HepG2 (cell line): ENCODE data around the gene ITGB1. TPM values are rescaled to one million over a fixed set of nuclear protein-coding genes. Genes with fewer than 3 reads are reported as not detected.

Experiments used
- CENPT ChIP-seq: sonication (generic); formaldehyde crosslinking; IDR thresholded peaks from 2 replicates; pipeline ENCODE4 v1.8.0; 2022; ENCODE audit warnings: low read depth, mild to moderate bottlenecking, moderate library complexity, missing genetic modification reagents
- DR1 ChIP-seq: sonication (generic); formaldehyde crosslinking; IDR thresholded peaks from 2 replicates; pipeline ENCODE4 v1.8.0; 2021; ENCODE audit warnings: mild to moderate bottlenecking, missing genetic modification reagents, inconsistent platforms
- GATA4 ChIP-seq: sonication (generic); IDR thresholded peaks from 2 replicates; pipeline ENCODE4 v1.6.1; 2016; ENCODE audit warnings: antibody characterized with exemption, low read depth, borderline replicate concordance
- JUNB ChIP-seq: sonication (generic); formaldehyde crosslinking; IDR thresholded peaks from 2 replicates; pipeline ENCODE4 v1.8.0; 2022; ENCODE audit warnings: missing genetic modification reagents, mild to moderate bottlenecking, borderline replicate concordance
- MAZ ChIP-seq, 2 experiments: sonication (generic) in 1 of 2; formaldehyde crosslinking in 1 of 2; IDR thresholded peaks; 2 replicates each; pipeline versions ENCODE4 v1.5.0 to v1.6.1; 2012 to 2020; ENCODE audit warnings: low read depth in 2 of 2, mild to moderate bottlenecking in 2 of 2, borderline replicate concordance in 1 of 2, improper control_type of control experiment in 1 of 2, low read length in 1 of 2, missing genetic modification reagents in 1 of 2, moderate library complexity in 1 of 2
- NR2F2 ChIP-seq: IDR thresholded peaks from 2 replicates; pipeline ENCODE4 v1.6.1; 2012; ENCODE audit warnings: low read depth, inconsistent platforms, borderline replicate concordance
- PAWR ChIP-seq: sonication (generic); formaldehyde crosslinking; IDR thresholded peaks from 2 replicates; pipeline ENCODE4 v1.4.0; 2020; ENCODE audit warnings: missing genetic modification reagents, mild to moderate bottlenecking, borderline replicate concordance
- PHF21A ChIP-seq: sonication (generic); formaldehyde crosslinking; IDR thresholded peaks from 2 replicates; pipeline ENCODE4 v1.5.0; 2020; ENCODE audit warnings: mild to moderate bottlenecking, missing genetic modification reagents
- RFX1 ChIP-seq: fragments of 450-650 bp; IDR thresholded peaks from 2 replicates; pipeline ENCODE4 v1.6.1; 2017
- TARDBP ChIP-seq: sonication (generic); formaldehyde crosslinking; IDR thresholded peaks from 2 replicates; pipeline ENCODE4 v1.8.0; 2022; ENCODE audit warnings: mild to moderate bottlenecking, missing genetic modification reagents
- ZBTB21 ChIP-seq: sonication (generic); formaldehyde crosslinking; IDR thresholded peaks from 2 replicates; pipeline ENCODE4 v1.4.0; 2020; ENCODE audit warnings: missing genetic modification reagents
- ZEB1 ChIP-seq: IDR thresholded peaks from 2 replicates; pipeline ENCODE4 v1.6.1; 2012; ENCODE audit warnings: mild to moderate bottlenecking, low read depth, inconsistent platforms; ENCODE audit not compliant: insufficient replicate concordance
- ZFP36L2 ChIP-seq: sonication (generic); formaldehyde crosslinking; IDR thresholded peaks from 2 replicates; pipeline ENCODE4 v1.4.0; 2020; ENCODE audit warnings: missing genetic modification reagents
- ZNF205 ChIP-seq: IDR thresholded peaks from 2 replicates; pipeline ENCODE4 v1.6.1; 2018; ENCODE audit warnings: missing biosample characterization, missing genetic modification reagents
- ZNF296 ChIP-seq: sonication (generic); formaldehyde crosslinking; conservative IDR thresholded peaks from 2 replicates; pipeline ENCODE4 v1.5.0; 2020; ENCODE audit warnings: mild to moderate bottlenecking, missing genetic modification reagents
- ZNF7 ChIP-seq: IDR thresholded peaks from 2 replicates; pipeline ENCODE4 v1.6.1; 2016; ENCODE audit warnings: missing biosample characterization, missing genetic modification reagents
- ZNF775 ChIP-seq: sonication (generic); formaldehyde crosslinking; IDR thresholded peaks from 2 replicates; pipeline ENCODE4 v1.4.0; 2020; ENCODE audit warnings: missing genetic modification reagents, mild to moderate bottlenecking, moderate library complexity, borderline replicate concordance
- polyA plus RNA-seq, 8 experiments: library from polyadenylated mRNA; depleted of rRNA in 3 of 8; stranded (reverse) in 7 of 8; unstranded in 1 of 8; fragments of >200 nt; fragmentation: Illumina TruSeq in 4 of 8; extraction: Trizol in 4 of 8; gene quantifications; 2 replicates each; pipeline versions ENCODE4 v1.2.1 to v1.2.3, GENCODE V29; 2011 to 2016; ENCODE audit warnings: low read depth in 4 of 8, missing spikeins in 1 of 8, mixed read lengths in 1 of 8; ENCODE audit not compliant: insufficient read depth in 1 of 8
- total RNA-seq, 5 experiments: library from RNA; depleted of rRNA; stranded (reverse); fragments of >200 nt; fragmentation: Illumina TruSeq; extraction: Trizol; gene quantifications; 2 replicates each; pipeline ENCODE4 v1.2.3, GENCODE V29; 2016; ENCODE audit warnings: low read depth in 1 of 5
- TF ChIP-seq, protein P1 (sequence below): sonication (generic); formaldehyde crosslinking; IDR thresholded peaks from 2 replicates; pipeline ENCODE4 v1.5.0; 2020; ENCODE audit warnings: missing genetic modification reagents
- TF ChIP-seq, protein P2 (sequence below): sonication (generic); formaldehyde crosslinking; IDR thresholded peaks from 2 replicates; pipeline ENCODE4 v1.4.0; 2020; ENCODE audit warnings: missing genetic modification reagents, borderline replicate concordance
- TF ChIP-seq, protein P3 (sequence below): sonication (generic); formaldehyde crosslinking; IDR thresholded peaks from 2 replicates; pipeline ENCODE4 v1.5.1; 2020; ENCODE audit warnings: missing genetic modification reagents, mild to moderate bottlenecking, borderline replicate concordance
- TF ChIP-seq, protein P4 (sequence below): sonication (generic); formaldehyde crosslinking; IDR thresholded peaks from 2 replicates; pipeline ENCODE4 v1.8.1; 2023; ENCODE audit warnings: mild to moderate bottlenecking, moderate library complexity, missing genetic modification reagents

The ITGB1 gene
- total and polyA plus RNA-seq, 2 of the 13 experiments (the other 11 are each of a cell fraction or from before 2014, with no cell fraction given): 190 to 204 TPM

DNA sequence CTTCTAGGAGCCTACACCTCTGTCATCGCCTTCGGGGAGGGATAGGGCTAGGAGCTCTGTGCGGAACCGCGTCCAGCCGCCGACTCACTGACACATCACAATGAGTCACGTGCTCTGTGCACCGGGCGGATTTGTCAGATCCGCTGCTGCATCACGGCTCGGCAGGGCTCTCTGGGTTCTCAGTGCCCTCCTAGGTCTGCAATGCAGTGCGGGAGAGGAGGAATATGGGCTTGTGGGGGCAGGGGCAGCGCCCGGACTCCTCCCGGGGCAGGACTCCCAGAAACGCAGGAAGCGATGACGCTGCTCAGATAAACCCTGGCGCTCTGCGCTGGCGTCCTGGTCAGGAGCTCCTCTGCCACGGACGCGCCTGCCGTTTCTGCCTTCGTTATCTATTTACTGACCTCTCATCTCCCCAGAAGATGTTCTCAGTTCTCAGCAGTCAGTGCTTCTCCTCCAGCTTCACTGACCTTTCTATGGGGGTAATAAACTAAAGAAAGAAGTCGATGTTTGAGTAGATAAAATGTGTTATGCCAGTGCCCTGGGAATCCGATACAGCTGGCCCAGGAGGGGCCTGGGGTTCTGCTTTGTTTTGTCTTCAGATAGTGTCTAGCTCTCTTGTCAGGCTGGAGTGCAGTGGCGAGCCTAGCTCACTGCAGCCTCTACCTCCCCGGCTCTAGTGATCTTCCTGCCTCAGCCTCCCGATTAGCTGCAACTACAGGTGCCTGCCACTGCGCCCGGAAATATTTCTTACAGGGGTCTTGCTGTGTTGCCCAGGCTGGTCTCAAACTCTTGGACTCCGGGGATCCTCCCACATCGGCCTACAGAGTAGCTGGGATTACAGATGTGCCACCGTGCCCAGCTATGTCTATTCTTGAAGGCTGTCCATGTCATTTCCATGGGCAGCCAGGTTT lies 22.8 kb upstream of the ITGB1 start (continued):
- TF ChIP-seq, protein P1, sequence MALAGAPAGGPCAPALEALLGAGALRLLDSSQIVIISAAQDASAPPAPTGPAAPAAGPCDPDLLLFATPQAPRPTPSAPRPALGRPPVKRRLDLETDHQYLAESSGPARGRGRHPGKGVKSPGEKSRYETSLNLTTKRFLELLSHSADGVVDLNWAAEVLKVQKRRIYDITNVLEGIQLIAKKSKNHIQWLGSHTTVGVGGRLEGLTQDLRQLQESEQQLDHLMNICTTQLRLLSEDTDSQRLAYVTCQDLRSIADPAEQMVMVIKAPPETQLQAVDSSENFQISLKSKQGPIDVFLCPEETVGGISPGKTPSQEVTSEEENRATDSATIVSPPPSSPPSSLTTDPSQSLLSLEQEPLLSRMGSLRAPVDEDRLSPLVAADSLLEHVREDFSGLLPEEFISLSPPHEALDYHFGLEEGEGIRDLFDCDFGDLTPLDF (CRISPR knock-in tag): 0 out of 2 replicates have a peak, but pooled peaks have one; percentile 57
- TF ChIP-seq RFX1: no peak
- TF ChIP-seq, protein P2, sequence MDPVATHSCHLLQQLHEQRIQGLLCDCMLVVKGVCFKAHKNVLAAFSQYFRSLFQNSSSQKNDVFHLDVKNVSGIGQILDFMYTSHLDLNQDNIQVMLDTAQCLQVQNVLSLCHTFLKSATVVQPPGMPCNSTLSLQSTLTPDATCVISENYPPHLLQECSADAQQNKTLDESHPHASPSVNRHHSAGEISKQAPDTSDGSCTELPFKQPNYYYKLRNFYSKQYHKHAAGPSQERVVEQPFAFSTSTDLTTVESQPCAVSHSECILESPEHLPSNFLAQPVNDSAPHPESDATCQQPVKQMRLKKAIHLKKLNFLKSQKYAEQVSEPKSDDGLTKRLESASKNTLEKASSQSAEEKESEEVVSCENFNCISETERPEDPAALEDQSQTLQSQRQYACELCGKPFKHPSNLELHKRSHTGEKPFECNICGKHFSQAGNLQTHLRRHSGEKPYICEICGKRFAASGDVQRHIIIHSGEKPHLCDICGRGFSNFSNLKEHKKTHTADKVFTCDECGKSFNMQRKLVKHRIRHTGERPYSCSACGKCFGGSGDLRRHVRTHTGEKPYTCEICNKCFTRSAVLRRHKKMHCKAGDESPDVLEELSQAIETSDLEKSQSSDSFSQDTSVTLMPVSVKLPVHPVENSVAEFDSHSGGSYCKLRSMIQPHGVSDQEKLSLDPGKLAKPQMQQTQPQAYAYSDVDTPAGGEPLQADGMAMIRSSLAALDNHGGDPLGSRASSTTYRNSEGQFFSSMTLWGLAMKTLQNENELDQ (CRISPR knock-in tag): 0 out of 2 replicates have a peak, but pooled peaks have one; percentile 15
- TF ChIP-seq TARDBP (CRISPR knock-in tag): peak; percentile 74; the same call in 1 of the 2 replicates
- TF ChIP-seq MAZ (IDR thresholded peaks at IDR 0.05; ENCODE audit: borderline replicate concordance, low read depth, low read length): peak; percentile 57; the same call in 1 of the 2 replicates
- TF ChIP-seq MAZ (CRISPR knock-in tag; IDR thresholded peaks at IDR 0.05; ENCODE audit: low read depth): peak; percentile 78; the same call in 1 of the 2 replicates
- TF ChIP-seq ZNF7: no peak
- TF ChIP-seq ZFP36L2: no peak
- TF ChIP-seq ZNF296 (CRISPR knock-in tag): no peak
- TF ChIP-seq NR2F2: no peak
- TF ChIP-seq PAWR (CRISPR knock-in tag): no peak
- TF ChIP-seq, protein P3, sequence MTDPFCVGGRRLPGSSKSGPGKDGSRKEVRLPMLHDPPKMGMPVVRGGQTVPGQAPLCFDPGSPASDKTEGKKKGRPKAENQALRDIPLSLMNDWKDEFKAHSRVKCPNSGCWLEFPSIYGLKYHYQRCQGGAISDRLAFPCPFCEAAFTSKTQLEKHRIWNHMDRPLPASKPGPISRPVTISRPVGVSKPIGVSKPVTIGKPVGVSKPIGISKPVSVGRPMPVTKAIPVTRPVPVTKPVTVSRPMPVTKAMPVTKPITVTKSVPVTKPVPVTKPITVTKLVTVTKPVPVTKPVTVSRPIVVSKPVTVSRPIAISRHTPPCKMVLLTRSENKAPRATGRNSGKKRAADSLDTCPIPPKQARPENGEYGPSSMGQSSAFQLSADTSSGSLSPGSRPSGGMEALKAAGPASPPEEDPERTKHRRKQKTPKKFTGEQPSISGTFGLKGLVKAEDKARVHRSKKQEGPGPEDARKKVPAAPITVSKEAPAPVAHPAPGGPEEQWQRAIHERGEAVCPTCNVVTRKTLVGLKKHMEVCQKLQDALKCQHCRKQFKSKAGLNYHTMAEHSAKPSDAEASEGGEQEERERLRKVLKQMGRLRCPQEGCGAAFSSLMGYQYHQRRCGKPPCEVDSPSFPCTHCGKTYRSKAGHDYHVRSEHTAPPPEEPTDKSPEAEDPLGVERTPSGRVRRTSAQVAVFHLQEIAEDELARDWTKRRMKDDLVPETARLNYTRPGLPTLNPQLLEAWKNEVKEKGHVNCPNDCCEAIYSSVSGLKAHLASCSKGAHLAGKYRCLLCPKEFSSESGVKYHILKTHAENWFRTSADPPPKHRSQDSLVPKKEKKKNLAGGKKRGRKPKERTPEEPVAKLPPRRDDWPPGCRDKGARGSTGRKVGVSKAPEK (CRISPR knock-in tag): peak; percentile 97
- TF ChIP-seq, protein P4, sequence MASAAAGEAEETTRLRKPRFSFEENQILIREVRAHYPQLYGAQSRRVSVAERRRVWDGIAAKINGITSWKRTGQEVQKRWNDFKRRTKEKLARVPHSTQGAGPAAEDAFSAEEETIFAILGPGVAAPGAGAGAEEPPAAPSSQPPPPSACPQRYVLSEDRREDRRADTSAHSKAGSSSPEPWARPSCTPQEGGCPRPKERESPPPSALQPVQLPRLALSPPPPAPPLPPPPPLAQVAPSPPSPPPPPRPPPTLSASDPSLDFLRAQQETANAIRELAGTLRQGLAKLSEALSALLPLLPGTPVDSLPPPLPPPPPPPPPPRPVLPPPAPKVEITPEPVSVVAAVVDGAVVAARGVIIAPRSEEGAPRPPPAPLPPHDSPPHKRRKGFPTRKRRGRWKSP: peak; percentile 90; the same call in 1 of the 2 replicates
- no peak for TF ChIP-seq JUNB (CRISPR knock-in tag)
- no peak for TF ChIP-seq GATA4
- peak; percentile 93 for TF ChIP-seq PHF21A (CRISPR knock-in tag)
- peak; percentile 25; the same call in 1 of the 2 replicates for TF ChIP-seq DR1 (CRISPR knock-in tag)
- TF ChIP-seq ZNF775 (CRISPR knock-in tag): no peak
- TF ChIP-seq ZEB1: no peak
- no peak for TF ChIP-seq ZNF205 (CRISPR knock-in tag)
- TF ChIP-seq ZBTB21 (CRISPR knock-in tag): 0 out of 2 replicates have a peak, but pooled peaks have one; percentile 26
- TF ChIP-seq CENPT: no peak
